ENCODE data around the gene PADI4. TPM values are rescaled to one million over a fixed set of nuclear protein-coding genes. Genes with fewer than 3 reads are reported as not detected.

PADI4 gene
- total and polyA plus RNA-seq, 5 experiments from 2014 or later = 3.9 to 12.8 (median 10.7) TPM

DNA sequence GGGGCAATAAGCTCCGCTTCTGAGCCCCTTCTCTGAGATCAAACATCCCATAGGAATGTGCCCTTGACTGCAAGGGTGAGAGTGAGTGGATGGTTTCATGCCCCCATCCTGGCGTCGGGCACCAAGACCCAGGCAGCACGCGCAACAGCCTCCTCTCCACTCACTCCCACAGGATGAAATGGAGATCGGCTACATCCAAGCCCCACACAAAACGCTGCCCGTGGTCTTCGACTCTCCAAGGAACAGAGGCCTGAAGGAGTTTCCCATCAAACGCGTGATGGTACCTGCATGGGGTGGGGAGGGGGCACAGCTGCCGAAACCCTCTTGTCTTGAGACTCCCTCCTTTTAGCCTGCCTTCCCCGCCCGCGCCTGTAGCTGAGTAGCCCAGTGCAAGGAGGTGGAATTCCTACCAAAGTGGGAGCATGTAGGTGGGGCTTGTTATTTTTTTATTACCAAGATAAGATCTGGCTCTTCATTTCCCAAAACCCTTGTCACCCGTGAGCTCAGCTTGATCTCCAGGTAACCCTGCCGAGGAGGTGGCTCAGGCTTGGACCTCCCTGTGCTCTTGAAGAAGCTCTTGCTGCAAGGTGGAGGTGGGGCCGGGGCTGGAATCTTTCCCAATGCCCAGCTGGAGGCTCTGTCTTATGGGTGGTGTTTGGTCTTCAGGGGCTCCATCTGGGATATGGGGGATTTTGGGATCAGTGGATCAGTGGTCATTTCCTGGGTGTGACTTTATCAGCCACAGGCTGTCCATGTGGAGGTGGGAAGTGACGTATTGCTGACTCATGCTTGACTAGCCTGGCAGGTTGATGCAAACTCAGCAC lies 40.0 kb downstream of the PADI4 start:
- no peak for DNase-seq
- H3K9me3 Mint-ChIP-seq = peaks cover 0 to 8% (median 3%) of the 10 kb centered on the region in 9 donors
- POLR2A ChIA-PET = interaction anchor here (1.5 kb wide), 1 partner anchor 9 kb away, joined by 4 read pairs; no protein-coding TSS in a partner anchor
- H3K4me3 Mint-ChIP-seq = no peak overlapping the region
- peaks cover 9 to 33% (median 15%) of the 10 kb centered on the region in 4 donors for H3K4me1 Mint-ChIP-seq
- peak overlapping the region in 2 of 10 donors; percentile 15 to 49 for H3K27ac Mint-ChIP-seq
- H3K27me3 Mint-ChIP-seq = peaks cover 0 to 4% (median 0%) of the 10 kb centered on the region in 5 donors
- no peak for ATAC-seq
- H3K36me3 Mint-ChIP-seq = peaks cover 0 to 8% (median 4%) of the 10 kb centered on the region in 3 donors

DNA sequence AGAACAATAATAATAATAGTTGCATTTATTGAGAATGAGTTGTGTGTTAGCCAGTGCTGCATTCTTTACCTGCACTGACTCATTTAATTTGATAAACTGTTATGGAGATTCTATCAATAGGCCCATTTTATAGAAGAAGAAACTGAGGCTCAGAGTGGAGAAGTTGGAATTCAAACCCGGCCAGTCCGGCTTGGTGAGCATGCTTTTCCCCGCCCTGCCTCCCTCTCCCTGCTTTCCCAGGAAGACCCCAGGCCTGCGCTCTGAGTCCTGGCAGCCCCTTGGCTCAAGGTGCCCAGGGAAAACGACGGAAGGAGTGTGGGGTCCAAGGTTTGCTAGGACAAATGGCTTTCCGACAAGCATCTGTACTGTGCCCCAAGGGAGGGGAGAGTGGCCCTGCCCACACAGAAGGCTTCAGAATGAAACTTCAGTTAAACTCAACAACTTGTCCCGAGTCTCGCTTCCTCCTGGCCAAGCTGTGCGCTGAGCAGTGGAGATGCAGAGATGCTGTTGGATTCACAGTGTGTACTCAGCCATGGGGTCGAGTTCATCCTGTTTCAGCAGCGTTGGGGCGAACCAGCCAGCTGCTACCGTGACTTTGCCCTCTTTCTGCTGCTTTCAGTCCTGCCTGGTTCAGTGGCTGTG lies 40.7 kb downstream of the PADI4 start:
- Mint-ChIP-seq H3K9me3 (peaks cover 0 to 6% (median 3%) of the 10 kb centered on the region in 9 donors), H3K4me3 (no peak overlapping the region), H3K27me3 (peaks cover 0 to 4% (median 0%) of the 10 kb centered on the region in 5 donors), H3K27ac (peak overlapping the region in 4 of 10 donors; percentile 15 to 50 (median 45)), H3K4me1 (peaks cover 9 to 33% (median 15%) of the 10 kb centered on the region in 4 donors), H3K36me3 (peaks cover 0 to 5% (median 4%) of the 10 kb centered on the region in 3 donors)
- POLR2A ChIA-PET = interaction anchor here (1.5 kb wide), 1 partner anchor 8 kb away, joined by 4 read pairs; no protein-coding TSS in a partner anchor
- DNase-seq (no peak), ATAC-seq (no peak)

DNA sequence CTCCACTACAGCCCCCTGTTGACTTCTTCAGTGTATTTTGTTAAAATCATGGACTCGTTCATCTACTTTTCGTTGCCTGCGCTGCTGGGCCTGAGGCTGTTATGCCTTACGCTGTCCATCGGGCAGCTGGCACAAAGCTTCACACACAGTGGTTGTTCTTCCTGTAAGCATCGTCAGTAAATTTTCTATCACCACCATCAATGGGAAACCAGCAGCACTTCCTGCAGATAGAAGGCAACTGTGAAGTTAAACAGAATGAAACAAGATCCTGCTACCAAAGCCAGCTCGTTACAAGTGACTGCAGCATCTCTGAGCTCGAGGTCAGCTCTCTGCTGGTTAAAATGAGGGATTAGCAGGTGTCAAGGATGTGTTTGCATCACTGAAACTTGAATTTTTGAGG lies 42.1 kb downstream of the PADI4 start:
- POLR2A ChIA-PET = interaction anchor here (0.6 kb wide), 1 partner anchor 19 kb away, joined by 3 read pairs; no protein-coding TSS in a partner anchor
- peak in 1 of 10 donors; percentile 7 for DNase-seq

DNA sequence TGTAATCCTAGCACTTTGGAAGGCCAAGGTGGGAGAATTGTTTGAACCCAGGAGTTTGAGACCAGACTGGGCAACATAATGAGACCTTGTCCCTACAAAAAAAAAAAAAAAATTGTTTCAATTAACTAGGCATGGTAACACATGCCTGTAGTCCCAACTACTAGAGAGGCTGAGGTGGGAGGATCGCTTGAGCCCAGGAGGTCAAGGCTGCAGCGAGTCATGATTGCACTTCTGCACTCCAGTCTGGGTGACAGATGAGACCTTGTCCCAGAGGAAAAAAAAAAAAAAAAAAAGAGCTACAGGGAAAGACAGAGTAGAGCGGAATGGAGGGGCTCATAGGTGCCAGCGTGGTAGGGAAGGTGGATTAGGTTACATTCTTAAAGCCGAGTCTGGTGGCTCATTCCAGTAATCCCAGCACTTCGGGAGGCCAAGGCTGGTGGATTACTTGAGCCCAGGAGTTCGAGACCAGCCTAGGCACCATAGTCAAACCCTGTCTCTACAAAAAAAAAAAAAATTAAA lies 43.0 kb downstream of the PADI4 start:
- no peak for DNase-seq
- POLR2A ChIA-PET = interaction anchor here (0.6 kb wide), 1 partner anchor 720 kb away, joined by 3 read pairs; no protein-coding TSS in a partner anchor
- H3K36me3 Mint-ChIP-seq = no peaks in the 10 kb centered on the region

More for the DNA sequence above, 42.1 kb downstream of the PADI4 start:
- peaks cover 0 to 1% (median 0%) of the 10 kb centered on the region in 9 donors for H3K9me3 Mint-ChIP-seq
- peak overlapping the region in 8 of 10 donors; percentile 26 to 66 (median 44) for H3K4me3 Mint-ChIP-seq
- H3K4me1 Mint-ChIP-seq = peaks cover 15 to 39% (median 20%) of the 10 kb centered on the region in 4 donors
- H3K27ac Mint-ChIP-seq = peak overlapping the region in 8 of 10 donors; percentile 81 to 97 (median 92)
- no peak for ATAC-seq
- peaks cover 0 to 4% (median 0%) of the 10 kb centered on the region in 5 donors for H3K27me3 Mint-ChIP-seq
- no peaks in the 10 kb centered on the region for H3K36me3 Mint-ChIP-seq

DNA sequence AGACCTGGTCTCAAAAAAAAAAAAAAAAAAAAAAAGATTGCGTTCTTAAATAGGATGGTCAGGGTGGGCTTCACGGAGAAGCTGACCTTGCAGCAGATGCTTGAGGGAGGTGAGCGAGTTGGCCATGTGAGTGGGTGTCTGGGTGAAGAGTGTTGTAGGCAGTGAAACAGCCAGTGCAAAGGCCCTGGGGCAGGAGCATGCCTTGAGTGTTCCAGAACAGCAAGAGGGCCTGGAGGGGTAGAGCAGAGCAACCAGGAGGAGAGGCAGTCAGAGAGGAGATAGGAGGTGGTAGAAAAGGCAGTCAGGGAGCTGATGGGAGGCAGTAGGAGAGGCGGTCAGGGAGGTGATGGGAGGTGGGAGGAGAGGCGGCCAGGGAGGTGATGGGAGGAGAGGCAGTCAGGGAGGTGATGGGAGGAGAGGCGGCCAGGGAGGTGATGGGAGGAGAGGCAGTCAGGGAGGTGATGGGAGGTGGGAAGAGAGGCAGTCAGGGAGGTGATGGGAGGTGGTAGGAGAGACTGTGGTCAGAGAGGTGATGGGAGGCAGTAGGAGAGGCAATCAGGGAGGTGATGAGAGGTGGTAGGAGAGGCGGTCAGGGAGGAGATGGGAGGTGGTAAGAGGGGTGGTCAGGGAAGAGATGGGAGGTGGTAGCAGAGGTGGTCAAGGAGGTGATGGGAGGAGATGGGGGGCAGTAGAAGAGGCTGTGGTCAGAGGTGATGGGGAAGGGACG lies 43.8 kb downstream of the PADI4 start:
- ATAC-seq (no peak), DNase-seq (no peak)
- peaks cover 31 to 55% (median 33%) of the 10 kb centered on the region in 4 donors for H3K4me1 Mint-ChIP-seq
- POLR2A ChIA-PET = interaction anchor here (0.6 kb wide), 1 partner anchor 721 kb away, joined by 3 read pairs; no protein-coding TSS in a partner anchor
- peaks cover 0 to 3% (median 0%) of the 10 kb centered on the region in 3 donors for H3K36me3 Mint-ChIP-seq
- H3K27ac Mint-ChIP-seq = peak overlapping the region in 5 of 10 donors; percentile 12 to 89 (median 65)
- no peaks in the 10 kb centered on the region for H3K9me3 Mint-ChIP-seq
- peaks cover 0 to 2% (median 0%) of the 10 kb centered on the region in 5 donors for H3K27me3 Mint-ChIP-seq
- peak overlapping the region in 1 of 10 donors; percentile 38 for H3K4me3 Mint-ChIP-seq

More for the DNA sequence above, 43.0 kb downstream of the PADI4 start:
- Mint-ChIP-seq H3K27ac (peak overlapping the region in 1 of 10 donors; percentile 89), H3K9me3 (no peaks in the 10 kb centered on the region), H3K4me1 (peaks cover 23 to 48% (median 25%) of the 10 kb centered on the region in 4 donors), H3K27me3 (peaks cover 0 to 4% (median 0%) of the 10 kb centered on the region in 5 donors), H3K4me3 (no peak overlapping the region)
- ATAC-seq = no peak

DNA sequence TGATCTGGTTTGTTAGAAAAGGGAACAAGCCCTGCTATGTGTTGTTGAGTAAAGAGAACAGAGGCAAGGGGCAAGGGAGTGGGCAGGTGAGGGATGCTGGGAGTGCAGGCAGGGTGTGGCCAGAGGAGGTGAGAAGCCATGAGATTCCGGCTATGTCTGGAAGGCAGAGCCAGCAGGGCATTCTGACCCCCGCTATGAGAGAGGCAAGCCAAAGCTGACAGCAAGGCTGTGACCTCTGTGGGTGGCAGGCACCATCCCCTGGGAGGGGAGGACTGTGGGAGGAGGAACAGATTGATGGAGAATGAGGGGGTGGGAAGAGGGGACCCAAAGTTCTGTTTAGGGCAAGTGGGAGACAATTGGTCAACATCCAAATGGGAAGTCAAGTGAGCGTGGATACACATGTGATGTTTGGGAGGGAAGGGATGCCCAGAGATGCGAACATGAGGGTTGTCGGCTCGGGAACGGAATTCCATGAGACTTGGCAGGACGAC lies 44.5 kb downstream of the PADI4 start:
- POLR2A ChIA-PET = no interaction called here
- Mint-ChIP-seq H3K27me3 (no peaks in the 10 kb centered on the region), H3K9me3 (no peaks in the 10 kb centered on the region), H3K4me3 (peak overlapping the region in 1 of 10 donors; percentile 65), H3K36me3 (peaks cover 0 to 6% (median 0%) of the 10 kb centered on the region in 3 donors), H3K4me1 (peaks cover 32 to 61% (median 37%) of the 10 kb centered on the region in 4 donors), H3K27ac (peak overlapping the region in 7 of 10 donors; percentile 12 to 90 (median 55))
- DNase-seq = no peak
- no peak for ATAC-seq

DNA sequence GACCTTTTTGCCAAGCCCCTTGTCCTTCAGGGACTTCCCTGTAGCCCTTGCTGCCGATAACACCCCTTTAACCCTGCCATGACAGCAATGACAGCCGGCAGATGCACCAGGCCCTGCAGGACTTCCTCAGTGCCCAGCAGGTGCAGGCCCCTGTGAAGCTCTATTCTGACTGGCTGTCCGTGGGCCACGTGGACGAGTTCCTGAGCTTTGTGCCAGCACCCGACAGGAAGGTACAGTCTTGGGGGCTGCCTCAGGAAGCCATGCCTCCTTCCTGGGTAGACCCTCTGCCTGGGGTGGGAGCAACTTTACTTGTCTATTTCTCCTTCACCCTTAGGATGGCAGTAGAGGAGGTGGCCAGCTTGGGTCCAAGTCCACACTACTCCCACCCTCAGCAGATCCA lies 47.9 kb downstream of the PADI4 start:
- H3K4me1 Mint-ChIP-seq = peaks cover 23 to 48% (median 26%) of the 10 kb centered on the region in 4 donors
- peaks cover 0 to 1% (median 0%) of the 10 kb centered on the region in 5 donors for H3K27me3 Mint-ChIP-seq
- no peaks in the 10 kb centered on the region for H3K9me3 Mint-ChIP-seq
- peaks cover 0 to 21% (median 8%) of the 10 kb centered on the region in 3 donors for H3K36me3 Mint-ChIP-seq
- DNase-seq (peak; percentile 10 to 78 (median 40)), ATAC-seq (peak; percentile 93 to 98)
- H3K4me3 Mint-ChIP-seq = peak overlapping the region; percentile 72 to 94 (median 86)
- peak overlapping the region; percentile 78 to 96 (median 93) for H3K27ac Mint-ChIP-seq
- POLR2A ChIA-PET = interaction anchor here (0.5 to 1.4 kb wide), 6 partner anchors 8 to 139 kb away, joined by 3 to 9 read pairs (median 4); partner anchors contain the start of gene RCC2

DNA sequence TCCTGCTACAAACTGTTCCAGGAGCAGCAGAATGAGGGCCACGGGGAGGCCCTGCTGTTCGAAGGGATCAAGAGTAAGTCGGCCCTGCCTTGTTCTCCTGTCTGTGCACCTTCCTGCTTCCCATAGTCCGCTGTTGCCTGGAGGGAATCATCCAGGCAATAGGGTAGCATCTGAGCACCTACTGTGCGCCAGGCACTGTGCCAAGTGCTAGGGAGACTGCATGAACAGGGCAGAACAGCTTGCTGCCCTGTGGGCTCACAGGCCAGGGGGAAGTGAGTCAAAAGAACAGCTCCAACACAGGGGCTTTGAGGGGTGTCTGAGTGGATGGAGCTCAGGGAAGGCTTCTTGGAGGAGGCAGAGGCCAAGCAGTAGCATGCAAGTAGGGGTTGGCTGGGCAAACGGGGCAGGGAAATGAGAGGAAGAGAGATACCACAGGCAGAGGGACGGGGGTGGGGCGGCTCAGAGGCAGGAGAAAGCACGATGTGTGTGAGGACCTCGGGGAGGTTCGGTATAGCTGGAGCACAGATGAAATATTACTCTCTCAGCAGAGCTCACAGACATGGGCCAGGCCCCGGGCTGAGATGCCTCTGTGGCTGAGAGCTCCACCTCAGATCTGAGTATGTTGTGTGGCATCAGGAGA lies 48.5 kb downstream of the PADI4 start:
- peak overlapping the region; percentile 72 to 94 (median 86) for H3K4me3 Mint-ChIP-seq
- H3K9me3 Mint-ChIP-seq = no peaks in the 10 kb centered on the region
- H3K4me1 Mint-ChIP-seq = peaks cover 25 to 45% (median 26%) of the 10 kb centered on the region in 4 donors
- H3K27me3 Mint-ChIP-seq = peaks cover 0 to 1% (median 0%) of the 10 kb centered on the region in 5 donors
- peaks cover 0 to 21% (median 8%) of the 10 kb centered on the region in 3 donors for H3K36me3 Mint-ChIP-seq
- H3K27ac Mint-ChIP-seq = peak overlapping the region; percentile 78 to 96 (median 93)
- POLR2A ChIA-PET = interaction anchor here (0.6 to 1.4 kb wide), 5 partner anchors 9 to 113 kb away, joined by 3 to 9 read pairs (median 4); partner anchors contain the start of gene RCC2
- DNase-seq (peak in 5 of 10 donors; percentile 5 to 24 (median 7)), ATAC-seq (peak; percentile 33 to 52)

DNA sequence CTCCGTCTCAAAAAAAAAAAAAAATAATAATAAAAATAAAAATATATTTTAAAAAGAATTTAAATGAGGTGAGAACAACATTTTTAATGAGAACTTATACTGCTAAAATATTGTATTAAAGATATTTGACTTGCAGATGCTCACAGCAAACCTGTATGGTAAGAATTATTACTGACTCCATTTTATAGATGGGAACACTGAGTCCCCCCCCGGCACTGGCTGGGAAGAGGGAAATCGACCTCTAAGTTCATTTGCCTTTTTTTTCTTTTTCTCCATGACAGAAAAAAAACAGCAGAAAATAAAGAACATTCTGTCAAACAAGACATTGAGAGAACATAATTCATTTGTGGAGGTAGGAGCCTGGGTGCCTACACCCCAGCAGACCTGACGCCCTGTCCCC lies 50.6 kb downstream of the PADI4 start:
- ATAC-seq = no peak
- Mint-ChIP-seq H3K36me3 (peaks cover 0 to 21% (median 8%) of the 10 kb centered on the region in 3 donors), H3K27ac (peak overlapping the region in 4 of 10 donors; percentile 22 to 84 (median 64)), H3K4me1 (peaks cover 21 to 38% (median 26%) of the 10 kb centered on the region in 4 donors), H3K27me3 (peaks cover 0 to 1% (median 0%) of the 10 kb centered on the region in 5 donors), H3K9me3 (no peaks in the 10 kb centered on the region), H3K4me3 (no peak overlapping the region)
- POLR2A ChIA-PET = no interaction called here
- no peak for DNase-seq

DNA sequence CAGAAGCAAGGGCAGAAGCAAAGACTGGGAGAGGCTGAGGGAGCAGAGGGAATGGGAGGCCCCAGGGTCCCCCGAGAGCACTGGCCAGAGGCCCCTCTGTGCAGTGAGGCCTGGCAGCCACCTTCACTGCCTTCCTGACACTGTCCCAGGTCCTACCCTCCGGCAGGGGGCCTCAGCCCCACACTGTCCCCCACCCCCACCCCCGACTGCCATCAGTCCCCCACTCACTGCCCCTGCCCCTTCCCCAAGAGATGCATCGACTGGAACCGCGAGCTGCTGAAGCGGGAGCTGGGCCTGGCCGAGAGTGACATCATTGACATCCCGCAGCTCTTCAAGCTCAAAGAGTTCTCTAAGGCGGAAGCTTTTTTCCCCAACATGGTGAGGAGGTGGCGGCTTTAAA lies 51.0 kb downstream of the PADI4 start:
- peaks cover 22 to 38% (median 26%) of the 10 kb centered on the region in 4 donors for H3K4me1 Mint-ChIP-seq
- DNase-seq = no peak
- peaks cover 0 to 1% (median 0%) of the 10 kb centered on the region in 5 donors for H3K27me3 Mint-ChIP-seq
- peak overlapping the region in 4 of 10 donors; percentile 27 to 84 (median 64) for H3K27ac Mint-ChIP-seq
- no peak for ATAC-seq
- no peaks in the 10 kb centered on the region for H3K9me3 Mint-ChIP-seq
- POLR2A ChIA-PET = no interaction called here
- no peak overlapping the region for H3K4me3 Mint-ChIP-seq
- peaks cover 3 to 21% (median 8%) of the 10 kb centered on the region in 3 donors for H3K36me3 Mint-ChIP-seq

DNA sequence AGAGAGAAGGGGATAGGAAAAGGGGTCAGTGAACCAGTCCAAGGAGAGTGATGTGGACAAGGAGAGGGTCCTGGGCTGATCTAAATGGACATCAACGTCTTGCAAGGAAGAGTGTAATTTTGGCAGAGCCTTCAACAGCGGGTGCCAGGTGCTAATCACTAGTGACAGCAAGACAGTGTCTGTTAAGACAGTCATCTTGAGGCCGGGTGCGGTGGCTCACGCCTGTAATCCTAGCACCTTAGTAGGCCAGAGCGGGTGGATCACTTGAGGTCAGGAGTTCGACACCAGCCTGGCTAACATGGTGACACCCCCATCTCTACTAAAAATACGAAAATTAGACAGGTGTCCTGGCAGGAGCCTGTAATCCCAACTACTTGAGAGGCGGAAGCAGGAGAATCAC lies 51.8 kb downstream of the PADI4 start:
- no peak overlapping the region for H3K4me3 Mint-ChIP-seq
- peak overlapping the region in 3 of 10 donors; percentile 2 to 34 (median 29) for H3K27ac Mint-ChIP-seq
- H3K36me3 Mint-ChIP-seq = peaks cover 6 to 21% (median 8%) of the 10 kb centered on the region in 3 donors
- DNase-seq = no peak
- ATAC-seq = no peak
- peaks cover 0 to 1% (median 0%) of the 10 kb centered on the region in 5 donors for H3K27me3 Mint-ChIP-seq
- peaks cover 21 to 35% (median 23%) of the 10 kb centered on the region in 4 donors for H3K4me1 Mint-ChIP-seq
- H3K9me3 Mint-ChIP-seq = no peaks in the 10 kb centered on the region
- POLR2A ChIA-PET = no interaction called here
